Smooth muscle cell (in vitro differentiated cells): ENCODE measurements around the gene ZNF608. TPM values are rescaled to one million over a fixed set of nuclear protein-coding genes. Genes with fewer than 3 reads are reported as not detected.

Source experiments
- DNase-seq: peaks from one replicate; lab custom pipeline; 2025; ENCODE audit not compliant: unreplicated experiment; lab: John Stamatoyannopoulos, UW
- H2AFZ ChIP-seq: fragments of 200-600 bp; sonication (generic); 2 replicates; pipeline ENCODE4 v1.6.0; 2016; ENCODE audit warnings: antibody characterized with exemption, low read depth, mild to moderate bottlenecking
- H3F3A ChIP-seq: fragments of 200-600 bp; sonication (generic); 2 replicates; pipeline ENCODE4 v1.6.0; 2017; ENCODE audit warnings: antibody characterized with exemption, low read depth
- H3K27ac ChIP-seq: fragments of 200-600 bp; sonication (generic); 2 replicates; pipeline ENCODE4 v1.5.1; 2016; ENCODE audit warnings: low read depth, mild to moderate bottlenecking
- H3K27me3 ChIP-seq: fragments of 200-600 bp; sonication (generic); 2 replicates; pipeline ENCODE4 v1.6.1; 2016; ENCODE audit warnings: low read depth, mild to moderate bottlenecking
- H3K36me3 ChIP-seq: fragments of 200-600 bp; sonication (generic); 2 replicates; pipeline ENCODE4 v1.5.1; 2016; ENCODE audit warnings: low read depth
- H3K4me1 ChIP-seq: fragments of 200-600 bp; sonication (generic); 2 replicates; pipeline ENCODE4 v1.5.1; 2016; ENCODE audit warnings: low read depth
- H3K4me2 ChIP-seq: fragments of 200-600 bp; sonication (generic); 2 replicates; pipeline ENCODE4 v1.6.0; 2016; ENCODE audit warnings: mild to moderate bottlenecking
- H3K4me3 ChIP-seq: fragments of 200-600 bp; sonication (generic); 2 replicates; pipeline ENCODE4 v1.5.1; 2016; ENCODE audit warnings: mild to moderate bottlenecking
- H3K79me2 ChIP-seq: fragments of 200-600 bp; sonication (generic); 2 replicates; pipeline ENCODE4 v1.6.0; 2016; ENCODE audit warnings: low read depth, mild to moderate bottlenecking
- H3K9ac ChIP-seq: fragments of 200-600 bp; sonication (generic); 2 replicates; pipeline ENCODE4 v1.6.0; 2016; ENCODE audit warnings: low read depth
- H3K9me3 ChIP-seq: fragments of 200-600 bp; sonication (generic); replicated peaks from 2 replicates; pipeline ENCODE4 v1.5.1; 2016; ENCODE audit warnings: low read depth
- H4K20me1 ChIP-seq: fragments of 200-600 bp; sonication (generic); 2 replicates; pipeline ENCODE4 v1.6.0; 2016; ENCODE audit warnings: low read depth
- WGBS: methylation state at CpG from one replicate; pipeline ENCODE4 v1.1.7; 2016; ENCODE audit warnings: low lambda C conversion rate; 5-methylcytosine and 5-hydroxymethylcytosine counted together
- polyA plus RNA-seq: library from polyadenylated mRNA; unstranded; fragments of >200 nt; fragmentation: Nextera tagmentation; extraction: Ambion mirVana; gene quantifications from 2 replicates; pipeline ENCODE4 v1.2.1, GENCODE V29; 2016
- total RNA-seq: library from RNA; depleted of rRNA; stranded (reverse); fragments of >200 nt; gene quantifications from 2 replicates; pipeline ENCODE4 v1.2.3, GENCODE V29; 2014
- TF ChIP-seq, protein P1 (sequence below): fragments of 200-600 bp; sonication (generic); IDR thresholded peaks from 2 replicates; pipeline ENCODE4 v1.5.1; 2017; ENCODE audit warnings: borderline replicate concordance, mild to moderate bottlenecking, antibody characterized with exemption; ENCODE audit not compliant: insufficient read depth, poor library complexity, severe bottlenecking

The ZNF608 gene
- total and polyA plus RNA-seq, 2 experiments from 2014 or later, result 15.4 to 33.1 TPM

DNA sequence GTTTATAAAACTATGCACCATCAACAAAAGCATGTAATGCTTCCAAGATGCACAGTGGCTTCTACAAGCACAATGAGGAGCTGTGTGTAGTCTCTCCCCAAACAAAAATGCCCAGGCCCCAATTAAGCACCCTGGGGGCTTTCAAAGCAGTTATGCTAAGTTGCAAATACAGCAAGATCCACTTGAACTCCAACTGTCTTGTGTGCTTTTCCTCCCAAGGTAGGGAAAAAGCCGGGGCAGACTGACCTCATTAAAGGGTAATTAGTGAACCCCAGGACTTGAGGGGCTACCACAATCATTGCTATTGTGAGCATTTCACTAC is 13.1 kb downstream of the ZNF608 start:
- 71% methylated on average over 1 of the region's 1 CpG for WGBS
- H3K4me3 ChIP-seq, result no peak overlapping the region
- H3F3A ChIP-seq, result peaks cover 24% of the 10 kb centered on the region
- H3K4me2 ChIP-seq, result no peak overlapping the region
- no peaks in the 10 kb centered on the region for H3K9me3 ChIP-seq
- H3K27ac ChIP-seq, result no peak overlapping the region
- H4K20me1 ChIP-seq, result peaks cover 91% of the 10 kb centered on the region
- H3K9ac ChIP-seq, result no peak overlapping the region
- peaks cover 76% of the 10 kb centered on the region for H3K79me2 ChIP-seq
- TF ChIP-seq, protein P1, sequence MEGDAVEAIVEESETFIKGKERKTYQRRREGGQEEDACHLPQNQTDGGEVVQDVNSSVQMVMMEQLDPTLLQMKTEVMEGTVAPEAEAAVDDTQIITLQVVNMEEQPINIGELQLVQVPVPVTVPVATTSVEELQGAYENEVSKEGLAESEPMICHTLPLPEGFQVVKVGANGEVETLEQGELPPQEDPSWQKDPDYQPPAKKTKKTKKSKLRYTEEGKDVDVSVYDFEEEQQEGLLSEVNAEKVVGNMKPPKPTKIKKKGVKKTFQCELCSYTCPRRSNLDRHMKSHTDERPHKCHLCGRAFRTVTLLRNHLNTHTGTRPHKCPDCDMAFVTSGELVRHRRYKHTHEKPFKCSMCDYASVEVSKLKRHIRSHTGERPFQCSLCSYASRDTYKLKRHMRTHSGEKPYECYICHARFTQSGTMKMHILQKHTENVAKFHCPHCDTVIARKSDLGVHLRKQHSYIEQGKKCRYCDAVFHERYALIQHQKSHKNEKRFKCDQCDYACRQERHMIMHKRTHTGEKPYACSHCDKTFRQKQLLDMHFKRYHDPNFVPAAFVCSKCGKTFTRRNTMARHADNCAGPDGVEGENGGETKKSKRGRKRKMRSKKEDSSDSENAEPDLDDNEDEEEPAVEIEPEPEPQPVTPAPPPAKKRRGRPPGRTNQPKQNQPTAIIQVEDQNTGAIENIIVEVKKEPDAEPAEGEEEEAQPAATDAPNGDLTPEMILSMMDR, result no peak
- DNase-seq, result no peak
- H3K27me3 ChIP-seq, result no peaks in the 10 kb centered on the region
- H3K36me3 ChIP-seq, result no peaks in the 10 kb centered on the region
- peaks cover 89% of the 10 kb centered on the region for H3K4me1 ChIP-seq
- no peak overlapping the region for H2AFZ ChIP-seq

GRCh38 chr5:124732428-124733328 is 13.8 kb downstream of the ZNF608 start:
- no peak overlapping the region for H3K9ac ChIP-seq
- H2AFZ ChIP-seq, result no peak overlapping the region
- H3K4me3 ChIP-seq, result no peak overlapping the region
- peaks cover 76% of the 10 kb centered on the region for H3K79me2 ChIP-seq
- H4K20me1 ChIP-seq, result peaks cover 91% of the 10 kb centered on the region
- peak overlapping the region; percentile 18 for H3K4me2 ChIP-seq
- peaks cover 83% of the 10 kb centered on the region for H3K4me1 ChIP-seq
- H3K9me3 ChIP-seq, result no peaks in the 10 kb centered on the region
- TF ChIP-seq, protein P1, result no peak
- H3F3A ChIP-seq, result peaks cover 19% of the 10 kb centered on the region
- H3K27me3 ChIP-seq, result no peaks in the 10 kb centered on the region
- 88% methylated on average over 3 of the region's 3 CpGs for WGBS
- H3K27ac ChIP-seq, result no peak overlapping the region
- no peak for DNase-seq
- H3K36me3 ChIP-seq, result no peaks in the 10 kb centered on the region

DNA sequence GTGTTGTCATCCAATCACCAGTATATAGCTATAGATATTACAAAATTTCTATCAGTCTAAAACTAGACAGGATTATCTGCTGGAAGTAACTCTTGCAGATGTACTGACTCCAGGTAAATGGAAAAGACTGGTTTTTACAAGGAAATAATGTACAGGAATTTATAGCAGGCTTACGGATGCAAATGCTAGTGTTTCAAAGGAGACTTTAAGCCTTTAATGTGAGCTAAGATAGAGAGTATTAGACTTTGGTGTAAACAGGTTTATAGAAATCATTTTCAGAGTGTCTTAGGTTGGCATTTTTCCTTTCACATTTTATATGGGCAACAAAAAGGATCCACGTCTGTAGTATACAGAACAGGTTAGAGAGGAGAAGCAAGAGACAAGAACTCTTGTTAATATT is 16.1 kb downstream of the ZNF608 start:
- peak overlapping the region; percentile 42 for H3K4me2 ChIP-seq
- peaks cover 60% of the 10 kb centered on the region for H3K4me1 ChIP-seq
- no peak overlapping the region for H2AFZ ChIP-seq
- no peak overlapping the region for H3K4me3 ChIP-seq
- H3K27ac ChIP-seq, result peak overlapping the region; percentile 1
- no peaks in the 10 kb centered on the region for H3K9me3 ChIP-seq
- H4K20me1 ChIP-seq, result peaks cover 96% of the 10 kb centered on the region
- no peak overlapping the region for H3K9ac ChIP-seq
- TF ChIP-seq, protein P1, result no peak
- 49% methylated on average over 2 of the region's 2 CpGs for WGBS
- no peaks in the 10 kb centered on the region for H3K36me3 ChIP-seq
- peaks cover 84% of the 10 kb centered on the region for H3K79me2 ChIP-seq
- H3F3A ChIP-seq, result peaks cover 5% of the 10 kb centered on the region
- no peak for DNase-seq
- no peaks in the 10 kb centered on the region for H3K27me3 ChIP-seq
